CD4-positive, alpha-beta memory T cell (primary cell): ENCODE measurements around the gene CAMK4. TPM values are rescaled to one million over a fixed set of nuclear protein-coding genes. Genes with fewer than 3 reads are reported as not detected.

ENCODE experiments used
- CTCF ChIA-PET: fragments of 350-600 bp; sonication (Branson Sonifier 250); formaldehyde crosslinking; loops from one replicate; lab custom pipeline; 2021; ENCODE audit warnings: inconsistent platforms; ENCODE audit not compliant: partially characterized antibody; lab: Charles Lee
- POLR2A ChIA-PET: fragments of 350-600 bp; sonication (Branson Sonifier 250); formaldehyde crosslinking; loops from one replicate; lab custom pipeline; 2021; ENCODE audit not compliant: partially characterized antibody; lab: Charles Lee
- DNase-seq, 5 donors: peaks; one replicate each; pipeline versions ENCODE4 v3.0.0 to v3.0.0-alpha.2; 2020 to 2022; ENCODE audit warnings: mixed read lengths in 1 of 5
- H3K27ac ChIP-seq: one replicate; pipeline ENCODE4 v1.7.0; 2013; ENCODE audit warnings: low read depth, low read length
- H3K27me3 ChIP-seq: 2 replicates; pipeline ENCODE4 v1.7.0; 2013; ENCODE audit warnings: mild to moderate bottlenecking, low read length, moderate library complexity; ENCODE audit not compliant: insufficient read depth
- H3K36me3 ChIP-seq: 2 replicates; pipeline ENCODE4 v1.7.0; 2013; ENCODE audit warnings: mild to moderate bottlenecking, low read length, moderate library complexity; ENCODE audit not compliant: insufficient read depth
- H3K4me1 ChIP-seq: 2 replicates; pipeline ENCODE4 v1.7.0; 2013; ENCODE audit warnings: mild to moderate bottlenecking, low read length, moderate library complexity; ENCODE audit not compliant: insufficient read depth
- H3K4me3 ChIP-seq, 2 donors: one replicate each; pipeline ENCODE4 v1.7.0; 2013; ENCODE audit warnings: low read length in 2 of 2, mild to moderate bottlenecking in 1 of 2
- H3K9me3 ChIP-seq, 2 donors: one replicate each; pipeline ENCODE4 v1.7.0; 2013; ENCODE audit warnings: low read length in 2 of 2, control low read depth in 1 of 2; ENCODE audit not compliant: control insufficient read depth in 1 of 2
- H3K27ac Mint-ChIP-seq, 7 donors: one replicate each; pipeline ENCODE4 v1.8.0; 2020 to 2021; ENCODE audit warnings: mixed read lengths in 7 of 7, mild to moderate bottlenecking in 6 of 7, inconsistent platforms in 3 of 7, moderate library complexity in 3 of 7
- H3K27me3 Mint-ChIP-seq, 2 donors: one replicate each; pipeline ENCODE4 v1.8.0; 2020 to 2021; ENCODE audit warnings: mixed read lengths in 2 of 2
- H3K36me3 Mint-ChIP-seq, 2 donors: one replicate each; pipeline ENCODE4 v1.8.0; 2020 to 2021; ENCODE audit warnings: mixed read lengths in 2 of 2, inconsistent platforms in 1 of 2, mild to moderate bottlenecking in 1 of 2
- H3K4me1 Mint-ChIP-seq, 4 donors: one replicate each; pipeline ENCODE4 v1.8.0; 2020 to 2021; ENCODE audit warnings: mixed read lengths in 4 of 4, mild to moderate bottlenecking in 1 of 4
- H3K4me3 Mint-ChIP-seq, 8 donors: one replicate each; pipeline ENCODE4 v1.8.0; 2020 to 2021; ENCODE audit warnings: mixed read lengths in 8 of 8, mild to moderate bottlenecking in 7 of 8, moderate library complexity in 6 of 8, inconsistent platforms in 3 of 8
- H3K9me3 Mint-ChIP-seq, 8 donors: one replicate each; pipeline ENCODE4 v1.8.0; 2020 to 2021; ENCODE audit warnings: mixed read lengths in 8 of 8, mild to moderate bottlenecking in 5 of 8, inconsistent platforms in 3 of 8, moderate library complexity in 1 of 8
- intact Hi-C: fragments of 100-400 bp; cut with micrococcal nuclease; formaldehyde crosslinking; loops from one replicate; pipeline ENCODE4 v1.15.1; 2023
- polyA plus RNA-seq, 2 donors: library from polyadenylated mRNA; unstranded; fragments of 300-500 nt; fragmentation: Illumina TruSeq; gene quantifications; one replicate each; pipeline ENCODE4 v1.2.3, GENCODE V29; 2021
- total RNA-seq, 2 experiments: library from RNA; stranded (reverse); gene quantifications; one replicate each; pipeline ENCODE4 v1.2.3, GENCODE V29; 2021

The CAMK4 gene
- total and polyA plus RNA-seq, 4 experiments from 2014 or later, result 84.3 to 257 (median 165) TPM

DNA sequence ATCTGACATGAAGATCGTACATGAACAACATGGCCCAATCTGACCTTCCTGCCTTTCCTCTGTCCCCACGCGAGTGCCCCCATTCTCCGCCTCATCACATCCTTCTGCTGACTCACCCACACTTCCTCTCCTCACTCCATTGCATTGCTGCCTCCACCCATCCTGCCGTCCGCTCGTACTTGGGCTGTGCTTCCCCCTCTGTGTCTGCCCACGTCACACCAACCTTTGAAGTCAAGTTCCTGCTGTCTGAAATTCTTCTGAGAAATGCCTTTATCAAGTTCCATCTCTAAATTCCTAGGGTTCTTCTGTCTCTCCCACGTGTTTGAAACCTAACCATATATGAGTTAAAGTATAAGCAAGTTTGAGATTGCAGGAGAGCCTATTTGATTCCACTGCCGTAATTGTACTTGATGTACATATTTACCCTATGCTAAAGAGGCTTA lies 306.1 kb downstream of the CAMK4 start:
- DNase-seq, result peak; percentile 84 to 98 (median 87)
- no peaks in the 10 kb centered on the region for H3K9me3 ChIP-seq
- Mint-ChIP-seq H3K36me3 (peaks cover 0 to 3% of the 10 kb centered on the region in 2 donors), H3K9me3 (peaks cover 0 to 7% (median 0%) of the 10 kb centered on the region in 8 donors), H3K4me1 (peaks cover 13 to 17% (median 15%) of the 10 kb centered on the region in 4 donors), H3K27me3 (peaks cover 0 to 1% of the 10 kb centered on the region in 2 donors), H3K4me3 (peak overlapping the region; percentile 31 to 79 (median 66)), H3K27ac (peak overlapping the region; percentile 76 to 98 (median 89))
- H3K27ac ChIP-seq, result peak overlapping the region; percentile 68
- intact Hi-C loops, result loop anchor here (1.0 to 5.0 kb wide), 2 partner anchors 18 to 617 kb away; partner anchors contain the start of gene STARD4
- POLR2A ChIA-PET, result interaction anchor here (0.9 to 2.2 kb wide), 3 partner anchors 17 to 438 kb away, joined by 3 to 16 read pairs (median 3); partner anchors contain the start of genes STARD4 and WDR36
- peaks cover 18% of the 10 kb centered on the region for H3K4me1 ChIP-seq
- CTCF ChIA-PET, result interaction anchor here (0.9 to 3.0 kb wide), 5 partner anchors 12 to 438 kb away, joined by 3 to 24 read pairs (median 19); partner anchors contain the start of genes STARD4 and WDR36
- no peaks in the 10 kb centered on the region for H3K36me3 ChIP-seq
- H3K27me3 ChIP-seq, result no peaks in the 10 kb centered on the region
- H3K4me3 ChIP-seq, result peak overlapping the region in 1 of 2 donors; percentile 3

DNA sequence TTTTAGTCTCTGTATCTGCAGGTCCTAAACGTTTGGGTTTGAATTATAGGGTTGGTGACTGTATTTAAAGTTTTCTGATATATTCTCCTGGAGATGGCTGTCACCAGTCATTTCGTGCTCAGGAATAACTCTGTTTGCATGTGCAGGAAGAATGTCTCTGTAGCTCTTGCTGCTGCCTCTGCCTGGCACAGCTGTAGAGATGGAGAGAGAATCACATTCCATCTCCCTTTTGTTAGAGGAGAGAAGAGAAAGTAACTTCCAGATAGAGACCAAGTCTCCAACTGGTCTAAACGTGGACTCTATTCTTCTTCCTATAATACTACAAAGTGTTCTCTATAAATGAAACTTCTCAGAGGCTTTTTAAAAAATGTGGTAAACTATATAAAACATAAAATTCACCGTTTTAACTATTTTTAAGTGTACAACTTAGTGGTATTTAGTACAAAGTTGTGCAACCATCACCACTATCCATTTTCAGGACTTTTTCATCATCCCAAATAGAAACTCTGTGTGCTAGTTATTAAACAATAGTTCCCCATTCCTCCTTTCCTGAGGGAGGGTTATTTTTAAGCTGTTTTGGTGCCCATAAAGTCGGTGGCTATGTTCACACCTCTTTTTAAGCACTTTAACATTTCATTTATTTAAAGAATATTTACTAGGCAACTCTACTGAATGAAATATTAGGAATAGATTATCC lies 308.9 kb downstream of the CAMK4 start:
- Mint-ChIP-seq H3K9me3 (peaks cover 0 to 11% (median 1%) of the 10 kb centered on the region in 8 donors), H3K4me3 (peak overlapping the region in 1 of 8 donors; percentile 52), H3K36me3 (peaks cover 0 to 3% of the 10 kb centered on the region in 2 donors), H3K27me3 (peaks cover 1 to 8% of the 10 kb centered on the region in 2 donors), H3K4me1 (peaks cover 13 to 17% (median 15%) of the 10 kb centered on the region in 4 donors), H3K27ac (peak overlapping the region in 5 of 7 donors; percentile 10 to 88 (median 59))
- intact Hi-C loops, result loop anchor here (5.0 kb wide), 1 partner anchor 614 kb away; no protein-coding TSS in a partner anchor
- H3K36me3 ChIP-seq, result no peaks in the 10 kb centered on the region
- ChIA-PET CTCF (interaction anchor here (0.8 to 3.1 kb wide), 4 partner anchors 9 to 18 kb away, joined by 3 to 10 read pairs (median 4); no protein-coding TSS in a partner anchor), POLR2A (no interaction called here)
- H3K4me1 ChIP-seq, result peaks cover 18% of the 10 kb centered on the region
- H3K27me3 ChIP-seq, result no peaks in the 10 kb centered on the region
- no peaks in the 10 kb centered on the region for H3K9me3 ChIP-seq
- H3K27ac ChIP-seq, result no peak overlapping the region
- no peak overlapping the region for H3K4me3 ChIP-seq
- no peak for DNase-seq

DNA sequence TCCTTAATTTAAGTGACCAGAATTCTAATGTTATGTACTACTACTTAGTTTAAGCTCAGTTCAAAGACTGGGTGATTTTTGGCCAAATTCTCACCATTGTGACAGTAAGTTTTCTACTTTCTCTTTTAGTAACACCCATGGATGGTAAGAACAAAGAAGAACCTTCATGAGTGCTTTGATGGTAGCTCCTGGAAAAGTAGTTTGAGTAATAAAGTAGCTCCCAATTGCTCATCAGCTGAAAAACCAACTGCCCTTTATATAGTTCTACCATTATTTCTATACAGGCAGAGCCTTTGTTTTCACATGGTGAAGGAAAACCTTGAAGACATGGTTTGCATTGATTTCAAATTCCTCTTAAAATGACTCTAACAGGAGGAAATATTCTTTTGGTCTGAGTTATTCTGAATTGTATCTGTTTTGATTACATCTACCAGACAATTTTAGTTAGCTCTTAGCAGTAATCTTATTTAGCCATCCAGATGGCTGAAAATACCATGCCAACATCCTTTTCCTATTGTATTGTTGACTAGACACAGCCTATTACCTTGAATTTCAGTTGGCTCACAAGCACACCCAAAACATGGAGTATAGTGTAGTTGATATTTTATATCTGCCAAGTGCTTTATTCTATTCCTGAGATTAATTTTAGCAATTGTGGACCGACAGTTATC lies 311.8 kb downstream of the CAMK4 start:
- H3K27ac ChIP-seq, result no peak overlapping the region
- Mint-ChIP-seq H3K36me3 (peaks cover 0 to 6% of the 10 kb centered on the region in 2 donors), H3K4me3 (no peak overlapping the region), H3K27me3 (peaks cover 7 to 15% of the 10 kb centered on the region in 2 donors), H3K27ac (no peak overlapping the region), H3K9me3 (peaks cover 0 to 11% (median 3%) of the 10 kb centered on the region in 8 donors), H3K4me1 (peaks cover 3 to 6% (median 4%) of the 10 kb centered on the region in 4 donors)
- ChIA-PET POLR2A (no interaction called here), CTCF (interaction anchor here (3.1 kb wide), 1 partner anchor 15 kb away, joined by 10 read pairs; no protein-coding TSS in a partner anchor)
- no peaks in the 10 kb centered on the region for H3K36me3 ChIP-seq
- no peaks in the 10 kb centered on the region for H3K27me3 ChIP-seq
- no peak for DNase-seq
- H3K4me3 ChIP-seq, result no peak overlapping the region
- intact Hi-C loops, result no loop called here
- H3K4me1 ChIP-seq, result peaks cover 7% of the 10 kb centered on the region
- no peaks in the 10 kb centered on the region for H3K9me3 ChIP-seq

DNA sequence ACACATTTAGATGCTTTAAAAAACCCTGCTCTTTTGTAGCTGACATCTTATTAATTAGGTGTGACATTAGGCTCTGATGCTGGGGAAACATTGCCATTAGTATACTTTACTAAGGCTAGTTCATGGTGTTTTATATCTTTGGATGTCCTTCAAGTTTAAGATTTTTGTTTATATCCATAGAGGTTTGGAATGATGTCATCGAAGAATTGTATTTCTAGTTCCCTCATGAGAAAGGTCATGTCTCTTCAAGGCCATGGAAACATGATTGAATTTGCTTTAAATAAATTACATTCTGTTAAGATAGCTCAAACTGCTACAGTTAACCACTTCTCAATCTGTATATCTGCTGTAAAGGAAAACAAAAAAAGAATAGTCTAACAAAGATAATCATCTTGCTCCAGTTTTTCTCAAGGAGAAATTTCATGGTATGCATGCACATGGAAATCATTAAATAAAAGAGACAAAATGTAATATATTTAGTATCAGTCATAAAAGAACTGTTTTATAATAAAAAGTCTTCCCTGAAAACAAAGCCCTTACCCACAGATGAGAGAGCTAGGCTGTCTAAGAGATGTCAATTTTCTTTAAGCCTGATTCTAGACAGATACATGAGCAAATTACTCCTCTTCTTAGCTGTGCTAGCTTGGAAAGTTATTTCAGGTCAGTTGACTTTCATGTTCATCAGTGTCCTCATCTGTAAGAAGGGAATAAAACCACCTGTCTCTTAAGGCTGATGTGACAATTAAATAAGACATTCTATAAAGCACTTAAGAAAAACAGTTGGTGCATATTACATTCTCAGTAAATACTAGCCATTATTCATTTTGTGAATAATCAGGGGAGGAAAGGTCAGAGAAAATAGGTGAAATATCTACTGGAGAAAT lies 313.2 kb downstream of the CAMK4 start:
- no peaks in the 10 kb centered on the region for H3K9me3 ChIP-seq
- CTCF ChIA-PET, result interaction anchor here (1.1 kb wide), 1 partner anchor 13 kb away, joined by 6 read pairs; no protein-coding TSS in a partner anchor
- H3K27ac ChIP-seq, result no peak overlapping the region
- no peaks in the 10 kb centered on the region for H3K4me1 ChIP-seq
- no peak overlapping the region for H3K4me3 Mint-ChIP-seq
- POLR2A ChIA-PET, result no interaction called here
- no peak overlapping the region for H3K27ac Mint-ChIP-seq
- intact Hi-C loops, result no loop called here
- no peaks in the 10 kb centered on the region for H3K27me3 ChIP-seq
- no peaks in the 10 kb centered on the region for H3K4me1 Mint-ChIP-seq
- H3K27me3 Mint-ChIP-seq, result peaks cover 10 to 17% of the 10 kb centered on the region in 2 donors
- H3K36me3 Mint-ChIP-seq, result peaks cover 0 to 6% of the 10 kb centered on the region in 2 donors
- no peak overlapping the region for H3K4me3 ChIP-seq
- H3K36me3 ChIP-seq, result no peaks in the 10 kb centered on the region
- DNase-seq, result no peak
- peaks cover 0 to 11% (median 3%) of the 10 kb centered on the region in 8 donors for H3K9me3 Mint-ChIP-seq

Other genes starting within 250 kb of the CAMK4 start
- not detected for gene TSLP, start 152.7 kb upstream of the CAMK4 start, total RNA-seq
- gene TSLP, start 152.7 kb upstream of the CAMK4 start, polyA plus RNA-seq, result not detected
- 10 to 100 TPM; 26.3 to 27.6 TPM for gene WDR36, start 132.0 kb upstream of the CAMK4 start, total RNA-seq
- 10 to 100 TPM; 11.7 to 22.0 TPM for gene WDR36, start 132.0 kb upstream of the CAMK4 start, polyA plus RNA-seq